ENCODE measurements around the gene SNAP23. TPM values are rescaled to one million over a fixed set of nuclear protein-coding genes. Genes with fewer than 3 reads are reported as not detected.

SNAP23 gene
- total and polyA plus RNA-seq, 2 donors (not counting 1 experiment from before 2014, with no cell fraction given) = 52.7 to 133 TPM

DNA sequence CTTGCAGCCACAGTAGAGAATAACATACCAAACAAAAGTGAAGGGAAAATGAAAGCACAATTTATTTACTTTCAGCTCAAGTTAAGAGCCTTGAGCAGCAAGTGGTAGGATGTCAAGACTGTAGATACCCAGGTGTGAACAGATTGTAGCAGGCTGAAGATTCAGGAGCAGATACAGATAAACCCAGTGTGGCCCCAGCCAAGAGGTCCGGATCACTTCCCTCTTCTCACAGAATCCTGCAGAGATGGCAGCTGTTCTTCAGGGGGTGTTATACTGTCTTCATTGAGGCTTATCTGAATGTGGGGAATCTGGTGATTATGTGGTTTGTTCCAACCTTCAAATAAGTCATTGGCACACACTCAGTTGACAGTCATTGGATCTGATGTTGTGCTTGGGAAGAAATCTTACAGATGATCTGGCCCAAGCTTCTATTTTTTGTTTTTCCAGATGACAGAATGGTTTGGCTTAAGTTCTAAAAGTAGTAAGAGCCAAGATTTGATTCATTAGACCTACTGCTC lies 82.1 kb downstream of the SNAP23 start:
- ChIA-PET POLR2A (interaction anchor here (0.6 kb wide), 2 partner anchors 47 to 58 kb away, joined by 3 read pairs; no protein-coding TSS in a partner anchor), CTCF (no interaction called here)
- H3K36me3 ChIP-seq (replicated peaks in 1 of 2; ENCODE audit: control extremely low read depth in 1 of 2, control insufficient read depth in 1 of 2, extremely low read depth in 1 of 2, insufficient read depth in 2 of 2, low read length in 1 of 2) = no peaks in the 10 kb centered on the region
- no peaks in the 10 kb centered on the region for H3K9me3 Mint-ChIP-seq (ENCODE audit: insufficient read depth)
- H3K4me3 ChIP-seq (ENCODE audit: control extremely low read depth in 1 of 5, extremely low read depth in 1 of 5, insufficient read depth in 1 of 5, low read depth in 2 of 5, low read length in 4 of 5) = no peak overlapping the region
- peaks cover 9% of the 10 kb centered on the region for H3K27me3 Mint-ChIP-seq
- no peaks in the 10 kb centered on the region for H4K20me1 ChIP-seq (ENCODE audit: control insufficient read depth, insufficient read depth, low read length, poor library complexity, severe bottlenecking)
- no peaks in the 10 kb centered on the region for H3K9me3 ChIP-seq (ENCODE audit: control extremely low read depth in 1 of 3, control insufficient read depth in 2 of 3, insufficient read depth in 1 of 3, low read length in 2 of 3)
- no peak overlapping the region for H3K4me3 Mint-ChIP-seq
- DNase-seq = no peak
- no peak overlapping the region for H3K9ac ChIP-seq (ENCODE audit: low read length)
- H2AFZ ChIP-seq (ENCODE audit: insufficient read depth, low read depth, low read length, poor library complexity, severe bottlenecking) = no peak overlapping the region
- H3K79me2 ChIP-seq (ENCODE audit: control insufficient read depth, insufficient read depth, low read length) = peaks cover 19% of the 10 kb centered on the region
- no peak overlapping the region for H3K4me2 ChIP-seq (replicated peaks; ENCODE audit: low read depth, low read length, poor library complexity, severe bottlenecking)
- H3K27ac ChIP-seq (ENCODE audit: low read length in 2 of 2) = no peak overlapping the region
- TF ChIP-seq, protein P1, sequence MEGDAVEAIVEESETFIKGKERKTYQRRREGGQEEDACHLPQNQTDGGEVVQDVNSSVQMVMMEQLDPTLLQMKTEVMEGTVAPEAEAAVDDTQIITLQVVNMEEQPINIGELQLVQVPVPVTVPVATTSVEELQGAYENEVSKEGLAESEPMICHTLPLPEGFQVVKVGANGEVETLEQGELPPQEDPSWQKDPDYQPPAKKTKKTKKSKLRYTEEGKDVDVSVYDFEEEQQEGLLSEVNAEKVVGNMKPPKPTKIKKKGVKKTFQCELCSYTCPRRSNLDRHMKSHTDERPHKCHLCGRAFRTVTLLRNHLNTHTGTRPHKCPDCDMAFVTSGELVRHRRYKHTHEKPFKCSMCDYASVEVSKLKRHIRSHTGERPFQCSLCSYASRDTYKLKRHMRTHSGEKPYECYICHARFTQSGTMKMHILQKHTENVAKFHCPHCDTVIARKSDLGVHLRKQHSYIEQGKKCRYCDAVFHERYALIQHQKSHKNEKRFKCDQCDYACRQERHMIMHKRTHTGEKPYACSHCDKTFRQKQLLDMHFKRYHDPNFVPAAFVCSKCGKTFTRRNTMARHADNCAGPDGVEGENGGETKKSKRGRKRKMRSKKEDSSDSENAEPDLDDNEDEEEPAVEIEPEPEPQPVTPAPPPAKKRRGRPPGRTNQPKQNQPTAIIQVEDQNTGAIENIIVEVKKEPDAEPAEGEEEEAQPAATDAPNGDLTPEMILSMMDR (IDR thresholded peaks at IDR 0.05) = no peak
- no peak for TF ChIP-seq EZH2 (IDR thresholded peaks at IDR 0.05; ENCODE audit: borderline replicate concordance, insufficient read depth, low read depth, low read length, poor library complexity, severe bottlenecking)
- no peak overlapping the region for H3K27ac Mint-ChIP-seq
- peaks cover 0 to 4% (median 0%) of the 10 kb centered on the region in 4 experiments for H3K27me3 ChIP-seq (replicated peaks in 1 of 4; ENCODE audit: control extremely low read depth in 1 of 4, control insufficient read depth in 3 of 4, insufficient read depth in 4 of 4, low read length in 3 of 4)
- no CpG with 5 or more reads among the region's 1 CpG for WGBS (ENCODE audit: insufficient coverage)
- intact Hi-C loops (cut with micrococcal nuclease) = loop anchor here (5.0 to 10.0 kb wide), 2 partner anchors 303 to 1460 kb away; partner anchors contain the start of genes GANC, INO80 and TMEM87A
- H3K4me1 ChIP-seq (ENCODE audit: control insufficient read depth in 2 of 2, insufficient read depth in 2 of 2, low read length in 2 of 2) = peaks cover 23 to 27% of the 10 kb centered on the region in 2 donors
- H3K4me1 Mint-ChIP-seq = peaks cover 34% of the 10 kb centered on the region
- no peak for ATAC-seq (ENCODE audit: low read depth)

DNA sequence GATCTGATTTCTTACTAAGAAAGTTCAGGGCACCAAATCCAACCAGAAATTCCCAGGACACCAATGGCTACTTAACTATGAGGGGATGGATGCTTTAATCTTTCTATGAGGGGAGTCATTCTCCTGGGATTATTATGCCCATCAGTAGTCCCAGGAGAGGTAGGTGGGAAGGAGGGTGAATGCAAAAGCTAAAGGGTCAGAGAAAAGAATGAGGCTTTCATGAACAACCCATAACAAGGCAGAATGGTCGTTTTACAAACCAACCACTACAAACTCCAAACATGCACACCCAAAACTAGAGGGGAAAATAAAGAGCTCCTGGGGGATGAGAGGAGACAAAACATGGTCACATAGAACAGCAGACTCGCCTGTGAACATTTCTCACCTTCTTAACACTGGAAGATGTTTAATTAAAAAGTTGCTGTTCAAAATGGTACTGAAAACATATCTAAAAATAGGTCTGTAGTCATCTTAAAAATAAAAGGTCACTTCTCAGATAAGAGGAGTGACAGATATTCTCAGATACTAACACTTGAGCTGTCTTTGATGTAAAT lies 83.6 kb downstream of the SNAP23 start:
- no peak for ATAC-seq (ENCODE audit: low read depth)
- intact Hi-C loops (cut with micrococcal nuclease) = loop anchor here (5.0 to 10.0 kb wide), 2 partner anchors 304 to 1462 kb away; partner anchors contain the start of genes GANC, INO80 and TMEM87A
- DNase-seq = no peak
- peaks cover 34% of the 10 kb centered on the region for H3K4me1 Mint-ChIP-seq
- WGBS (ENCODE audit: insufficient coverage) = no CpG with 5 or more reads among the region's 2 CpGs
- Histone ChIP-seq H3K27me3 (replicated peaks in 1 of 4; ENCODE audit: control extremely low read depth in 1 of 4, control insufficient read depth in 3 of 4, insufficient read depth in 4 of 4, low read length in 3 of 4) (peaks cover 0 to 4% (median 0%) of the 10 kb centered on the region in 4 experiments), H3K9me3 (ENCODE audit: control extremely low read depth in 1 of 3, control insufficient read depth in 2 of 3, insufficient read depth in 1 of 3, low read length in 2 of 3) (no peaks in the 10 kb centered on the region), H3K4me3 (ENCODE audit: control extremely low read depth in 1 of 5, extremely low read depth in 1 of 5, insufficient read depth in 1 of 5, low read depth in 2 of 5, low read length in 4 of 5) (no peak overlapping the region), H3K4me1 (ENCODE audit: control insufficient read depth in 2 of 2, insufficient read depth in 2 of 2, low read length in 2 of 2) (peaks cover 23 to 27% of the 10 kb centered on the region in 2 donors), H3K9ac (ENCODE audit: low read length) (no peak overlapping the region), H3K79me2 (ENCODE audit: control insufficient read depth, insufficient read depth, low read length) (peaks cover 19% of the 10 kb centered on the region), H3K36me3 (replicated peaks in 1 of 2; ENCODE audit: control extremely low read depth in 1 of 2, control insufficient read depth in 1 of 2, extremely low read depth in 1 of 2, insufficient read depth in 2 of 2, low read length in 1 of 2) (no peaks in the 10 kb centered on the region), H2AFZ (ENCODE audit: insufficient read depth, low read depth, low read length, poor library complexity, severe bottlenecking) (no peak overlapping the region), H4K20me1 (ENCODE audit: control insufficient read depth, insufficient read depth, low read length, poor library complexity, severe bottlenecking) (no peaks in the 10 kb centered on the region), H3K27ac (ENCODE audit: low read length in 2 of 2) (no peak overlapping the region), H3K4me2 (replicated peaks; ENCODE audit: low read depth, low read length, poor library complexity, severe bottlenecking) (no peak overlapping the region)
- peaks cover 9% of the 10 kb centered on the region for H3K27me3 Mint-ChIP-seq
- CTCF ChIA-PET = no interaction called here
- no peaks in the 10 kb centered on the region for H3K9me3 Mint-ChIP-seq (ENCODE audit: insufficient read depth)
- H3K27ac Mint-ChIP-seq = no peak overlapping the region
- POLR2A ChIA-PET = no interaction called here
- TF ChIP-seq EZH2 (IDR thresholded peaks at IDR 0.05; ENCODE audit: borderline replicate concordance, insufficient read depth, low read depth, low read length, poor library complexity, severe bottlenecking) = no peak
- TF ChIP-seq, protein P1 (IDR thresholded peaks at IDR 0.05) = no peak
- no peak overlapping the region for H3K4me3 Mint-ChIP-seq

Data from B cell (primary cell).